ENCODE measurements around the gene CNTNAP2. TPM values are rescaled to one million over a fixed set of nuclear protein-coding genes. Genes with fewer than 3 reads are reported as not detected.

Gene CNTNAP2
- total and polyA plus RNA-seq, 4 donors, result 0.14 to 2.3 (median 1.1) TPM

- Histone ChIP-seq H3K9me3 (ENCODE audit: control insufficient read depth in 4 of 4, low read length in 3 of 4) (no peaks in the 10 kb centered on the region), H3K27me3 (ENCODE audit: control insufficient read depth in 4 of 4, insufficient read depth in 4 of 4, low read length in 3 of 4) (no peaks in the 10 kb centered on the region), H3K27ac (ENCODE audit: low read depth in 1 of 2, low read length in 2 of 2) (no peak overlapping the region), H3K4me1 (ENCODE audit: control insufficient read depth in 4 of 4, insufficient read depth in 4 of 4, low read length in 3 of 4) (no peaks in the 10 kb centered on the region), H3K36me3 (ENCODE audit: control insufficient read depth in 4 of 4, insufficient read depth in 3 of 4, low read depth in 1 of 4, low read length in 3 of 4) (no peaks in the 10 kb centered on the region), H3K4me3 (ENCODE audit: low read depth in 1 of 3, low read length in 3 of 3) (no peak overlapping the region), H3K9ac (ENCODE audit: low read depth in 1 of 2, low read length in 2 of 2) (no peak overlapping the region)
- DNase-seq (ENCODE audit: low spot score), result no peak
- TF ChIP-seq YY1 (IDR thresholded peaks at IDR 0.05) (no peak), HNF4G (IDR thresholded peaks at IDR 0.05) (no peak), EGR1 (IDR thresholded peaks at IDR 0.05; ENCODE audit: low read depth in 2 of 2) (no peak), CTCF (IDR thresholded peaks at IDR 0.05; ENCODE audit: low read depth, low read length, missing input control) (no peak), RXRA (IDR thresholded peaks at IDR 0.05) (no peak), MAX (IDR thresholded peaks at IDR 0.05) (no peak), TAF1 (conservative IDR thresholded peaks at IDR 0.05) (no peak), SP1 (IDR thresholded peaks at IDR 0.05) (no peak), GABPA (IDR thresholded peaks at IDR 0.05 in 1 of 2, conservative IDR thresholded peaks at IDR 0.05 in 1 of 2) (no peak), REST (IDR thresholded peaks at IDR 0.05) (no peak), ZBTB33 (IDR thresholded peaks at IDR 0.05) (no peak), HNF4A (conservative IDR thresholded peaks at IDR 0.05) (no peak), NR2F2 (IDR thresholded peaks at IDR 0.05) (no peak), RAD21 (IDR thresholded peaks at IDR 0.05) (no peak), ATF3 (IDR thresholded peaks at IDR 0.05) (no peak)
These were observed 2273.8 kb downstream of the CNTNAP2 start for GRCh38 chr7:148390381-148390780.

GRCh38 chr7:148391591-148391990 lies 2275.0 kb downstream of the CNTNAP2 start:
- Histone ChIP-seq H3K9ac (ENCODE audit: low read depth in 1 of 2, low read length in 2 of 2) (no peak overlapping the region), H3K27ac (ENCODE audit: low read depth in 1 of 2, low read length in 2 of 2) (no peak overlapping the region), H3K9me3 (ENCODE audit: control insufficient read depth in 4 of 4, low read length in 3 of 4) (no peaks in the 10 kb centered on the region), H3K4me3 (ENCODE audit: low read depth in 1 of 3, low read length in 3 of 3) (no peak overlapping the region), H3K4me1 (ENCODE audit: control insufficient read depth in 4 of 4, insufficient read depth in 4 of 4, low read length in 3 of 4) (no peaks in the 10 kb centered on the region), H3K36me3 (ENCODE audit: control insufficient read depth in 4 of 4, insufficient read depth in 3 of 4, low read depth in 1 of 4, low read length in 3 of 4) (no peaks in the 10 kb centered on the region), H3K27me3 (ENCODE audit: control insufficient read depth in 4 of 4, insufficient read depth in 4 of 4, low read length in 3 of 4) (no peaks in the 10 kb centered on the region)
- WGBS, result 86% methylated on average over 4 of the region's 4 CpGs
- no peak for DNase-seq (ENCODE audit: low spot score)
- TF ChIP-seq NR2F2 (IDR thresholded peaks at IDR 0.05) (no peak), ZBTB33 (IDR thresholded peaks at IDR 0.05) (no peak), GABPA (IDR thresholded peaks at IDR 0.05 in 1 of 2, conservative IDR thresholded peaks at IDR 0.05 in 1 of 2) (no peak), CTCF (IDR thresholded peaks at IDR 0.05; ENCODE audit: low read depth, low read length, missing input control) (no peak), TAF1 (conservative IDR thresholded peaks at IDR 0.05) (no peak), JUND (IDR thresholded peaks at IDR 0.05) (no peak), SP1 (IDR thresholded peaks at IDR 0.05) (no peak), HNF4A (conservative IDR thresholded peaks at IDR 0.05) (no peak), RXRA (IDR thresholded peaks at IDR 0.05) (no peak), YY1 (IDR thresholded peaks at IDR 0.05) (no peak), RAD21 (IDR thresholded peaks at IDR 0.05) (no peak)
